ENCODE data around the gene KIF23. TPM values are rescaled to one million over a fixed set of nuclear protein-coding genes. Genes with fewer than 3 reads are reported as not detected.

KIF23 gene
- total and polyA plus RNA-seq, 2 of the 4 experiments (the other 2 are of a cell fraction), result 37.7 to 56.1 TPM

- no peak for TF ChIP-seq CTCF (conservative IDR thresholded peaks at IDR 0.05; ENCODE audit: low read depth, low read length)
- TF ChIP-seq CHD1 (IDR thresholded peaks at IDR 0.05; ENCODE audit: low read depth, low read length), result no peak
- TF ChIP-seq SMC3 (IDR thresholded peaks at IDR 0.05; ENCODE audit: low read depth, low read length), result no peak
- no peak for TF ChIP-seq BHLHE40 (IDR thresholded peaks at IDR 0.05; ENCODE audit: low read depth, low read length)
These were observed 18.2 kb upstream of the KIF23 start (continued) for GRCh38 chr15:69395991-69396390.

GRCh38 chr15:69398491-69398891, 15.7 kb upstream of the KIF23 start:
- Histone ChIP-seq H2BK120ac (ENCODE audit: low read depth, low read length) (no peak overlapping the region), H3K18ac (ENCODE audit: low read depth, low read length) (no peak overlapping the region), H2AFZ (replicated peaks; ENCODE audit: low read length, poor library complexity) (peak overlapping the region; percentile 70), H2BK15ac (ENCODE audit: low read depth, low read length) (no peak overlapping the region), H2BK20ac (ENCODE audit: low read depth, low read length) (no peak overlapping the region), H3K9me1 (ENCODE audit: insufficient read depth, low read length) (peaks cover 45% of the 10 kb centered on the region), H3K36me3 (ENCODE audit: control insufficient read depth, insufficient read depth, low read length) (peaks cover 8% of the 10 kb centered on the region), H3K27ac (ENCODE audit: insufficient read depth, low read length) (no peak overlapping the region), H3K27me3 (ENCODE audit: control insufficient read depth, insufficient read depth, low read length) (no peaks in the 10 kb centered on the region), H4K91ac (ENCODE audit: insufficient read depth, low read depth, low read length) (no peak overlapping the region), H4K5ac (ENCODE audit: low read depth, low read length) (no peak overlapping the region), H2BK5ac (ENCODE audit: low read depth, low read length, poor library complexity, severe bottlenecking) (no peak overlapping the region), H4K20me1 (ENCODE audit: insufficient read depth, low read length) (peaks cover 36% of the 10 kb centered on the region), H3K14ac (replicated peaks; ENCODE audit: low read depth, low read length) (0 out of 2 replicates have a peak overlapping the region, but pooled peaks have one; percentile 10), H3K4ac (ENCODE audit: low read depth, low read length) (no peak overlapping the region), H3K23ac (ENCODE audit: low read depth, low read length) (no peak overlapping the region), H3K9ac (ENCODE audit: low read depth, low read length) (no peak overlapping the region), H3K9me3 (ENCODE audit: control insufficient read depth, insufficient read depth, low read length) (no peaks in the 10 kb centered on the region), H2AK9ac (replicated peaks; ENCODE audit: low read depth, low read length, poor library complexity) (peak overlapping the region; percentile 62), H3K79me1 (ENCODE audit: low read depth in 1 of 2, low read length in 2 of 2) (peaks cover 21 to 80% of the 10 kb centered on the region in 2 experiments; a peak in 3 of 4 replicates), H3K4me3 (ENCODE audit: insufficient read depth, low read depth, low read length) (no peak overlapping the region), H3K4me1 (ENCODE audit: control insufficient read depth, insufficient read depth, low read length) (peaks cover 15% of the 10 kb centered on the region), H3K4me2 (ENCODE audit: low read depth, low read length) (no peak overlapping the region), H2AK5ac (ENCODE audit: low read depth, low read length) (peak overlapping the region; percentile 3; the same call in 1 of the 2 replicates), H3K56ac (ENCODE audit: extremely low read depth, insufficient read depth, low read length) (no peak overlapping the region), H4K8ac (ENCODE audit: low read depth in 2 of 2, low read length in 2 of 2) (no peak overlapping the region)
- TF ChIP-seq MXI1 (IDR thresholded peaks at IDR 0.05; ENCODE audit: borderline replicate concordance, low read depth, low read length) (0 out of 2 replicates have a peak, but pooled peaks have one; percentile 34), RFX5 (IDR thresholded peaks at IDR 0.05; ENCODE audit: low read depth, low read length) (no peak)
- BruUV-seq (replicated peaks), result no TSS peak
- ChIA-PET POLR2A (ENCODE audit: unreplicated experiment) (interaction anchor here (0.6 kb wide), 1 partner anchor 114 kb away, joined by 11 read pairs; no protein-coding TSS in a partner anchor), CTCF (interaction anchor here (0.7 kb wide), 1 partner anchor 9 kb away, joined by 3 read pairs; no protein-coding TSS in a partner anchor)
- dilution Hi-C loops (cut with HindIII; ENCODE audit: low sequenced_read_pairs, unreplicated experiment) (no loop called here), in situ Hi-C loops (cut with MboI; ENCODE audit: low sequenced_read_pairs) (loop anchor here (5.0 kb wide), 1 partner anchor 336 kb away; no protein-coding TSS in a partner anchor), intact Hi-C loops (cut with micrococcal nuclease) (loop anchor here (1.0 kb wide), 1 partner anchor 36 kb away; no protein-coding TSS in a partner anchor)
- 40% methylated on average over 1 of the region's 7 CpGs; no CpG with 5 or more reads in 1 of the 2 experiments for WGBS, 2 experiments (ENCODE audit: extremely low coverage in 2 of 2, insufficient read length in 1 of 2)
- DNase-seq (peak; percentile 67), ATAC-seq (ENCODE audit: low read depth) (peak; percentile 54)

All from IMR-90 (cell line).